ENCODE results near the gene MECP2.
A peak's percentile ranks its signal among the peaks of the same experiment; 100 is the strongest.
"Not testable (repeated sequence)": the region's sequence is repeated elsewhere in the genome, so short reads cannot be mapped to it uniquely, and the experiment has no call there.

MECP2 gene

DNA sequence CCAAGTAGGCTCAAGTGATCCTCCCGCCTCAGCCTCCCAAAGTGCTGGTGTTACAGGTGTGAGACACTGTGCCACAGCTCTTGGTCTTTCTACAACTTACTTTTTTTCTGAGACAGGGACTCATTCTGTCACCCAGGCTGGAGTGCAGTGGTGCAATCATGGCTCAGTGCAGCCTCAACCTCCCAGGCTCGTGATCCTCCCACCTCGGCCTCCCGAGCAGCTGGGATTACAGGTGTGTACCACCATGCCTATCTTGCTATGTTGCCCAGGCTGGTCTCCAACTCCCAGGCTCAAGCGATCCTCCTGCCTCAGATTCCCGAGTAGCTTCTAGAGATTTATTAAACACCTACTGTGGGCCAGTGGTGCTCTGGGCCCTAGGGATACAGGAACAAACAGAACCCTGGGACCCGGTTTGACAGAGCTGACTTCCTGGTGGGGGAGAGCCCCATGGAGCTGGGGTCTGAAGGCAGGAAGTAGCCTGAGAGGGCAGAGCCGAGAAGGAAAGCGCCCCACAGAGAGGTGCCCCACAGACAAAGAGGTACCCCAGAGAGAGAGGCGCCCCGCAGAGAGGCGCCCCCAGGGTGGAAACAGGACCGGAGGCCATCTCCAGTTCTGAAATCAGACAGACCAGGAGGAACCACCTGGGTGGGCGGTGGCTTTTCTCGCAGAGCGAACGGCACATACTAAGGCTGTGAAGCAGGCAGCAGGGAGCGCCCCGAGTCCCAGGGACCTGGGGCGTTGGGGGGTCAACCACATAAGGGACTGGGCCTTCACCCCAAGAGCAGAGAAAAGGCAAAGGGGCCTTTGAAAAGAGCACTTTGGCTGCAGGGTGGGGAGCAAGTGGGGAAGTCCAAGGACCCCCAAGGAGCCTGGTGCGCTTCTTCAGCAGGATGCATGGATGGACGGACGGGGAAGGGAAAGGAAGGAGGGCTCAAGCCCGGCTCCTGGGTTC is 82.8 kb downstream of the MECP2 start:
- no peak for DNase-seq

DNA sequence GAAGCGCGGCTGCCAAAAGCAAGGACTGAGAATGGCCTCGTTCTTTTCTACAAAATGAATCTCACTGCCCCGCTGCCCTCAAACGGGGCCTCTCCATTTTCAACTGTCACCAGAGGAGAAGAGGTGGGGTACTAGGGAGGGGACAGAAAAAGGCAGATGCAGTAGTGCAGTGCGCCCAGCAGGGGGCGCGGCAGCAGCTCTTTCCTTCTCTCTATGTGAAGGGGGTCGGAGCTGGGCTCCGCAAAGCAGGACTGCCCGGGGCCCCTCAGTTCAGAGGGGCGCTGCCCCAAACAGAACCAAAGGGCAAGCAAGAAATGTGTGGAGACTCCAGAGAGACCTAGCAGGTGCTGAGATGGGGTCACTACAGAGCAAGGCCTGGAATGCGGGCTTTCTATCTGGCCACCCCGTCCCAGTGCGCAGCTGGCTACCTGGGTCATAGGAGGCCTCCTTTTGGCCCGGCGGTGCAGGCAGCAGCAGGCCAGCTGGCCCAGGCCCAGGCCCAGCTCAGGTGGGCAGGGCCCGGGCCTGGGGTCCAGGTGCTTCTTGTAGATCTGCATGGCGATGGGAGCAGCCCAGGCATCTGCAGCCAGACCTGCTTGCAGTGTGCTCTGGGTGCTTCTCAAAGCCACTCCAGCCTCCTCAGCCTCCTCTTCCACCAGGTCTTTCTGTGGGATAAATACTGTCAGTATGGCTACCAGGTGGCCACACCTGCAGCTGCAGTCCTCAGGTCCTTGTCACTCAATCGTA is 83.7 kb downstream of the MECP2 start:
- peak; percentile 21 for DNase-seq

DNA sequence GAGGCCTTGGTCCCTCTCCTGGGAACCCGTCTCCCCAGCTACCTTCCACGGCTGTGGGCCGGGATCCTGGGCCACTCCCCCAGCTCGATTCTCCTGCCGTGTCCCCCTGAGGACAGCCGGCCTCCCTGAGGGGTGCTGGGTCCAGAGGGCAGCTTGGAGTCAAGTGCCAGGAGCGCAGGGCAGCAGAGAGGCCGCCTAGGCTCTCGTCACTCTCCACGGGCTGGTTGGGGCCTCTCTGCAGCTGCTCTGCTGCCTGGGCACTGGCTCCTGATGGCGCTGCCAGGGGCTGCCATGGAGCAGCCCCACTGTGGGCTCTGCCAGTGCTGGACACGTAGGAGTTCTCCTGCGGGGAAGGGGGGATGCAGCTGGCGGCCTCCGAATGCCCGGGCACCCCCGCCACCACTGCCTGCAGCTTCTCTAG is 84.5 kb downstream of the MECP2 start:
- no peak for DNase-seq

DNA sequence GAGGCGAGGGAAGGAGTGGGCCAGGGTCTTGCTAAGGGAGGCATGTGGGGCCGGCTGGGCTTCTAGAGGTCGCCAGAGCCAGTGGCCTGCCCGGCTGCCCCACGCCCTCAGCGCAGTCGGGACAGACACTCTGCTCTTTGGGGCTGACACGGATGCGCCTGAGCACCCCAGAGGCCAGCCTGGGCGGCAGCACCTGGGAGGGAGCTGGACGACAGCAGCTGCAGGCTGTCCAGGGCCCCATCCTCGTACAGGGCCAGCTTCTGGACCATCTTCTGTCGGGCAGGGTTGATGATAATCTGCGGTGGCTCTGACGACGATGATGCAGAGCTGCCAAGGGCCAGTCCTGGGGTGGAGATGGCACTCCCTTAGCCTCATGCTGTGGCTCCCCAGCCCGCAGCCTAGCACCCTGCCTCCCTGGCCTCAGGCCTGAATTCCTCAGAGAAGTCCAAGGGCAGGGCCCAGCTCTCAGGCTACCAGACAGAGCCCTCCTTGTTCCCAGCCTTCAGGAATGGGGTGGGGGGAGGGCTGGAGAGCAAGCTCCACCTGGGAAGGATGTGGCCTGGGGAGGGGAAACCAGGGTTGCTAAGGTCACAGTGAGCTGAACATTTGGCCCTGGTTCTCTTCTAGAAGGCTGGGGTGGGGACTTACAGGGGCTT is 85.1 kb downstream of the MECP2 start:
- no peak for DNase-seq

DNA sequence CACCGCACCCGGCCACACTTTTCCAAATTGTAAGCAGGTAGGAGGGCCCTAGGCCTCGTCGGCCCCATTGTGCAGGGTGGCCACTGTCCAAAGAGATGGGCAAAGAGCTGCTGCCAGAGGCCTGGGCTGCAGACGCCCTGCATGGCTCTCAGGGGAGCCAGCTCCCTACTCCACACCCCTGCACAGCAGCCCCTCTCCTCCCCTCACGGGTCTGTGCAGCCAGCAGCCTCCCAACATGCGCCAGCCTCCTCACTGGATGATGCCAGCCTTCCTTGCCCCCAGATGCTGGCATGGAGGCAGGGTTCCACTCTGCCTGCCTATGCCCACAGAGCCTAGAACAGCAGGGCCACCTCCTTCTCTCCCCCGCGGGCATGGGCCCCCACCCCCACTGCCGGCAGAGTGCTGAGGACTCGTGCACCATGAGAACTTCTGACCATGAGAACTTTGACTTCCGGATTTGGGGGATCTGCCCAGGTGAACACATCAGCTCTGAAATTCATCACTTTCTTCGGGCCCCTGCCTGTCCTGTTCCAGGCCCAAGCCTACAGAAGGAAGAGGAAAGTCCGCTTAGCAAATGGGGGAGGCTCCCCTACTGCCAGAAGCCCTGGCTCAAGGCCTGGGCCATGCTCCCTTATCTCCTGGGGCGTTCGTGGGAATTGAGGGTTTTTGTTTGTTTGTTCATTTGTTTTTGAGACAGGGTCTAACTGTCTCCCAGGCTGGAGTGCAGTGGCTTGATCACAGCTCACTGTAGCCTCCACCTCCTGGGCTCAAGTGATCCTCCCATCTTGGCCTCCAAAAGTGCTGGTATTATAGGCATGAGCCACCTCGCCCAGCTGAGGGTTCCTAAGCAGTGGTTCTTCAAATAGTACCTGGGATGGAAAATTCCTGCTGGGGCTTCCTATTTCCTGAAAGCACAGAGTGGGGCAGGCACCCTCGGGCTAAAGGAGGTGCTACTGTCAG is 85.9 kb downstream of the MECP2 start:
- no peak for DNase-seq

DNA sequence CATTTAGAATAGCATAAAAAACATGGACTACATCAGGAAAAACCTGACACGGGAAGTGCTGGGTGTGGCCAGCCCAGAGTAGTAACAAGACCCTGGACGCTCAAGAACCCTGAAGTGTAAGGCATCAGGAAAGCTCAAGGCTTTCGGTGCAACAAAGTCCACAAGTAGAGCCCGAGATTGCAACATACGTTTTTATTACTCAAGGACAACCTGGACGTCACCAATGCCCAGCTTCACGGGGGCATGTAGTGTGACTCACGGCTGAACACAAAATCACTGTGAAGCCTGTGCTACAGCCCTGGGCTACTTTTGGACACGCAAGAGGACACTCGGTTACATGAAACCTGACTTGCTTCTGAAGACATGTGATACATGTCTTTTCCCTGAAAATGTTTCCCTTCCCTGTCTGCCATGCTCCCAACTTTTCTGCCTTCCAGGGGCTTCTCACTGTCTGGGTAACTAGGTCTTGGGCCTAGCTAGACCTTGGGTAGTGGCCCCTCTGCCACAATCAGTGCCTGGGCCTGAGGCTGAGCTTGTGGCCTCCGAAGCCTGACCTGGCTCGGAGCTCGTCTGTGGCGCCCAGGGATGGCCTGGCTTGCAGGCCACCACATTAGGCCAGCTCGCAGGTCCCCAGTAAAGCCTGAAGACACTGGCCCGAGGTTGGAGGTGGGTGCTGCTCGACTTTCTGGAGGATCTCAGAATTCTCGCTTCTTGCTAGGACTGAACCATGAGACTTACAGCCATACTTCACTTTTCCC is 87.0 kb downstream of the MECP2 start:
- DNase-seq, result no peak

DNA sequence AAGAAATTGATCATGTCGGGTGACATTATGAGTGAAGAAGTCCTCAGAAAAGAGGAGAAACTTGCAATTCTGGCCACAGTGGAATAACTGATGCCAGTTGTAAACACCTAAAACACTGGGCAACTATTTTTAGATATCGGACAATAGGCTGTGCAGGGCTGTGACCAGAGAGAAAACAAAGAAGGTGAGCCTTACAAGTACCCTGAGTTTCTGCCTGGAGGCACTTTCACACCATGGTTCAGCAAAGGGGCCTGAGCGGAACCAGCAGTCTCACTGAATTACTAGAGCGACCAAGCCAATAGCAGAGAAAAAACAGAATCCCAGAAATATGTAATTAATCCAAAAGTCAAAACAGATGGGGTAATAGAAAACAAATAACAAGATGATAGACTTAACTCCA is 89.0 kb downstream of the MECP2 start:
- DNase-seq, result no peak

DNA sequence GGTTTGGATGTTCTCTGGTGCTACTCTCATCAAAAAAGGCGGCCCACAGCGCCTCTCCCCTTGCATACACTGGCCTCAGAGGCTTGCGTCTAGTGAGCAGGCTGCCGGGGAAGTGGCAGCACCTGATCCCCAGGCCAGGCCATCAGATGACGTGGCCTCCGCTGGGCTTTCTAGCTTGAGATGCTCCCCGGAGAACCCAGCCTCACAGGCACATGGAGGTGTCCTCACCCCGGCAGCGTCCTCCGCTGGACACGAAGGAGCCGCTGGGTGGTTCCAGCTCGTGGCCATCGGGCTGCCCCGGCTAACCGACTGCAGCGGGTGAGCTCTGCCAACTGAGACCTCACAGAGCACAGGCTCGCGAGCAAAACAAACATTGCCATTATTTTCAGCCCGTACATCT is 90.6 kb downstream of the MECP2 start:
- no peak for DNase-seq

DNA sequence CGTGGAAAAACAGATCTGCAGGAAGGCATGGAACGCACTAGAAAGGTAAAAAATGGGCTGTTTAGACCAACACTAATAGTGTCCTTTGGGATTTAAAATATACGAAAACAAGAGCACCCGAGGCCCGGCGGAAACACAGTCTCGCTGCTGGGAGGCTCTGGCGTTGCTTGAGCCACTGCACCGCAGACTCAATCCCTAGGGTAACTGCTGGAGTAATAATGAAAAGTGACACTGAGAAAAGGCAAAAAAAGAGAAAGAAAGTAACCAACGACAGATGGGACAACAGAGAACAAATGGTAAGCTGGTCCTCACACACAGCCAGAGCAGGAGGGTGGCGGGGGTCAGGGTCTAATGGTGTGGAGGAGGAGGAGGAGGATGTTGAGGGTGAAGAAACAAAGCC is 93.2 kb downstream of the MECP2 start:
- no peak for DNase-seq

DNA sequence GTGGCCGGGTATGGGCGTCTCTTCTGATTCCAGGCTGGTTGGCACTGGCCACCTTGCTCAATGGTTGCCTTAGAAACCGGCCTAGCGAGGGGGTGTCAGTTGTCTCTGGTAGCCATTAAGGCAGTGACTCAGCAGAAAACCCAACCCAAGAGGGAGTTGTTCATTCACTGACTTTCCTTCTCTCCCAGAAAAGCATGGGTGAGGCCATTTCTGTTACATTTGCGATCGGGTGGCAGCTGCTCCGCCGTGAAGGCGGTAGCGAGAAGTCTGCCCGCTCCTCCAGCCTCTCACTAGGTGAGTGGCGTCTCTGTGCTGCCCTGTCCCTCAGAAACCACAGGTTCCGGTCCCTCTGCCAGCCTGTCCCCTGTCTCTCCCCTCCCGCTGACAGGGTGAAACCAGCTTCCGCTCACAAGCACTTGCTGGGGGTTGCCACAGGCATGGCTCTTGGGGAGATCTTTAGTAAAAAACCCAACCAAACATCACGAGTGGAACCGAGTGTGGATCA is 95.2 kb downstream of the MECP2 start:
- peak; percentile 19 for DNase-seq

DNA sequence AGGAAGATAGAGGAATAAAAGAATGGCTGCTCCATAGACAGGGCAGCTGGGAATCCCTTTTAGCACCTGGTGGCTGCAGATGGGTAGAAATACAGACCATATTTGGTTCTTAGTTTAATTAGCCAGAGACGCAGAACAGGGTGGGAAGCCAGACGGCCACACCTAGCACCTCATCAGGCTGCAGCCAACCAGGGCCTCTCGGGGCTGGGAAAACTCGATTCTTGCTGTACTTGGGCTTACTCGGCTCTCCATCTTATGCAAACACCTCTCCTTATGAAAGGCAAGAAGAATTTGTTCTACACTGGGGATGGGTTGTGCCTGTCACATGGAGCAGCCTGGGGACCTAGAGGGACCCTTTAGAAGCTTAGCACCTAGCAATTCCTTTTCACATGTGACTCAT is 97.5 kb downstream of the MECP2 start:
- DNase-seq, result no peak

DNA sequence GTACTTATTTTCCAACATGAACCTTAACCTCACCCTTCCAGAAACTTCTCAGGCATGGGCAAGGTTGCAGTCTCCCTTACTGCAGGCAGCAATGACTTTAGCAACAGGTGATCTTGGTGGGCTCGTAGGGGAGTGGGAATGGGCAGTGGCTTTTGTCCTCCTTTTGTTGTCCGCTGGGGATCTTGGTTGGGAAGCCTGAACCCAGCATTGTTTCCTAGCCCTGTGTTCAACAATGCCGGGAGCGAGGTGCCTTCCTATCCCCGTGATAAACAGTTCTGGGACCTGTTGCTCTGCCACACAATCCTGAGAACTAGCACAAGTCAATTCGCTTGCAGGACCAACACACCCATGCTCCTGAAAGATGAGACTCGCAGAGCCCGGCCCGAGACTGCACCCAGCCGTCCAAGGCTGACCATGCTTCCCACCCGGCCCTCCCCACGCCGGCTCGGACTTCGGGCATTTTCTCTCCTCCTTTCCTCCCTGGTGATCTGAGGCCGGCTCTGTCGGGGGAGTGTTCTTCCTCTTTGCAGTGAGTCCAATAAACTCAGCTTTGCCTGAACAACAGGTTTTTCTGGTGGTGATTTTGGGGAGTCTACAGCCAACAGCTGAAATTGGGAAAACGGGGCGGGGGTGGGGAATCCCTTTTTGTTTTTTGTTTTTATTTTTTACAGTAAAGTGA is 98.0 kb downstream of the MECP2 start:
- DNase-seq, result no peak

DNA sequence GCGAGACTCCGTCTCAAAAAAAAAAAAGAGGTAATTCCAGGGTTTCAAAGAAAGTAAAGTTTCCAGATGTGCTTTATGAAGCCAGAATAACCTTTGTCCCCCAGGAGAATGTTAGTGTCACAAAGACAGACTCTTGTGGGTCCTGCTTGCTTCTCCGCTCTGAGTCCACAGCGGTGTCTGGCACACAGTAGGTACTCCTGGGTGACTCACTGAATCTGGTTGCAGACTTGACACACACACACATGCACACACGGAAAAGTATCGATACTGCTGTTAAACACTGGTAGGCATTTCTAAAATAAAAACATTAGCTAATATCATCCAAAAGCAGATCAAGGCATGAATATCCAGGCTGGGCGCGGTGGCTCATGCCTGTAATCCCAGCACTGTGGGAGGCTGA is 102.0 kb downstream of the MECP2 start:
- no peak for DNase-seq

DNA sequence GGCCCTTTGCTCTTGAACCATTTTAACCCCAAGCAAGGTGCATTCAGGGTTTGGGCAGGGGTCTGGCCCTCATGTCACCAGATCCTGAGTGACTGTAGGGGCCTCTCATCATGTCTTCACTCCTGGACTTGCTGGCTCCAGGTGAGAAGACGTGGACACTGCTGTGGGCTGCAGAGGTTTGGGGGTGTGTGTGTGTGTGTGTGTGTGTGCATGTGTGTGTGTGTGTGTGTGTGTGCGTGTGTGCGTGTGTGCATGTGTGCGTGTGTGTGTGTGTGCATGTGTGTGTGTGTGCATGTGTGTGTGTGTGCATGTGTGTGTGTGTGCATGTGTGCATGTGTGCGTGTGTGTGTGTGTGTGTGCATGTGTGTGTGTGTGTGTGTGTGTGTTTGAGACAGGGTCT is 103.1 kb downstream of the MECP2 start:
- not testable (repeated sequence) for DNase-seq

DNA sequence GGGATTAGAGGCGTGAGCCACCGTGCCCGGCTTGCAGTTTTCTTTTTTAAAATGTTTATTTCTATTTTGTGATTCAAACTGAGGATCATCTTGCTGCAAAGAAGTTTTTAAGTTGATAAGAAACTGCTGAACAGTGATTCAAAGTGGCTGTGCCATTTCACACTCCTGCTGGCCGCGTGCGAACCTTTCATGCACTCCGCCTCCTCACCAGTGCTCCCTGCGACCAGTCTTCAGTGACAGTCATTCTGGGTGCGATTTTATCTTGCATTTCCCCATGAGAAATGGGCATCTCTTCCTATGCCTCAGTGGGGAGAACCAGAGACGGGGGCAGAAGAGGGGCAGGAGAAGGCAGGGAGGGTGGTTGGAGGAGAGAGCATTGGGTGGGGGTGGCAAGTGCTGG is 103.5 kb downstream of the MECP2 start:
- no peak for DNase-seq

DNA sequence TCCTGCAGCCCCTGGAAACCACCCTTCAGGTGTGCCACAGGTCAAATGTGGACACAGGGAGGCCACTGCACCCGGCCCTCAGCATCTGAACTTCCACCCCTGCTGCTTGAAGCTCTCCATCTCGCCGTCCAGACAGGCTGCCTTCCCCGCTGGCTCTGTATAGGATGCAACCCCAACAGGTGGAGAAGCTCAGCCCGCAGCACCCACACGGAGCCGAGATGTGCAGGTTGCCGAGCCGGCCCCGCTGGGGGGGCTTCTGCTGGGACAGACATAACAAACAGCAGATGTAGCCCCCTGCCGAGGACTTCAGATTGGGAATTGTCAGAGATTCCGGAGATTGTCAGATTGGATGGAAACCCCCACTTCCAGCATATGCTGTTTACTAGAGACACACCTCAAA is 104.4 kb downstream of the MECP2 start:
- DNase-seq, result no peak

DNA sequence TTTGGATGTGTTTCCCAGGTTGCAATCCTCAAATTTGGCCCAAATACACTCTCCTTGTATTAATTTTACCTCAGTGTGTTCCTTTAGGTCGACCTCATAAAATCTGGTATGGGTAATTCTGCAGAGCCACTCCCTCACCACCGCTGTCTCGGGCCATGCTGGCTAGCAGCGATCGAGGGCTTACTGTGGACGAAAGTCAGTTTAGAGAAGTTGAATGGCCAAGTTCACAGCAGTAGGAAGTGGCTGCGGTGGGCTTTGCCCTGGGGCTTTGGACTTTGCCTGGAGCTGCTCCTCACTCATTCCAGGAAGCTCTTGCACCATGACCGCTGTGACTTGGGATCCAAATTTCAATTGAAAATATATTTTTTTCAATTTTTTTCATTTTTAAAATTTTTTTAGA is 105.3 kb downstream of the MECP2 start:
- DNase-seq, result no peak

DNA sequence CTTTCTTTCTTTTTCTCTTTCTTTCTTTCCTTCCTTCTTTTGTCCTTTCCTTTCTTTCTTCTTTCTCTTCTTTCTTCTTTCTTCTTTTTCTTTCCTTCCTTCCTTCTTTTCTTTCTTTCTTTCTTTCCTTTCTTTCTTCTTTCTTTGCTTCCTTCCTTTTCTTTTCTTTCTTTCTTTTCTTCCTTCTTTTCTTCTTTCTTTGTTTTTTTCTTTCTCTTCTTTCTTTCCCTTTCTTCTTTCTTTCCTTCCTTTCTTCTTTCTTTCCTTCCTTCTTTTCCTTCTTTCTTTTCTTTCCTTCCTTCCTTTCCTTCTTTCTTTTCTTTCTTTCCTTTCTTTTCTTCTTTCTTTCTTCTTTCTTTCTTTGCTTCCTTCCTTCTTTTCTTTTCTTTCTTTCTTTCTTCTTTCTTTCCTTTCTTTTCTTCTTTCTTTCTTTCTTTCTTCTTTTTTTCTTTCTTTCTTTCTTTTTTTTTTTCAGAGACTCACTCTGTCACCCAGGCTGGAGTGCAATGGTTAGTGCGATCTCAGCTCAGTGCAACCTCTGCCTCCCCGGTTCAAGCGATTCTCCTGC is 106.4 kb downstream of the MECP2 start:
- no peak for DNase-seq

DNA sequence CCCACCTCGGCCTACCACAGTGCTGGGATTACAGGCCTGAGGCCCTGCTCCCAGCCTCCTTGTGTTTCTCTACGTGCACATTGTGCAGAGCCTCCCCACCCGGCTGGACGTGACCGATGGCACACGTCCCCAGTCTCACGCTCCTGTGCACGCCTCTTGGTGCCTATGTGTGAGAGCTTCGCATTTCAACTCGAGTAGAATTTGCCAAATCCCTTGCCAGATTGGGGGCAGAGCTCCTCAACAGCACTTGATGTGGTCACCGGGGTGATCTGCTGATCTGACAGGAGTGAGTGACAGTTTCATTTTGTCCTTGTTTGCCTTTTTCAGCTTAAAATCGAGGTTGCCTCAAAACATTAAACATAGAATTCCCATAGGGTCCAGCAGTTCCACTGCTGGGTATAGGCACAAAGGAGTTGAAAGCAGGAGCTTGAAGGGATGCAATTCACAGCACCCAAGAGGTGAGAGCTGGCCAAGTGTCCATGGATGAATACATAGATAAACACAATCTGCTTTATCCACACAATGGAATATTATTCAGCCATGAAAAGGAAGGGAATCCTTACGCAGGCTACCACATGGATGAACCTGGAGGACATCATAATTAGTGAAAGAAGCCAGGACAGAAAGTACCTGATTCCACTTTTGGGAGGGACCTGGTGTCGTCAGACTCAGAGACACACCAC is 107.4 kb downstream of the MECP2 start:
- DNase-seq, result no peak

DNA sequence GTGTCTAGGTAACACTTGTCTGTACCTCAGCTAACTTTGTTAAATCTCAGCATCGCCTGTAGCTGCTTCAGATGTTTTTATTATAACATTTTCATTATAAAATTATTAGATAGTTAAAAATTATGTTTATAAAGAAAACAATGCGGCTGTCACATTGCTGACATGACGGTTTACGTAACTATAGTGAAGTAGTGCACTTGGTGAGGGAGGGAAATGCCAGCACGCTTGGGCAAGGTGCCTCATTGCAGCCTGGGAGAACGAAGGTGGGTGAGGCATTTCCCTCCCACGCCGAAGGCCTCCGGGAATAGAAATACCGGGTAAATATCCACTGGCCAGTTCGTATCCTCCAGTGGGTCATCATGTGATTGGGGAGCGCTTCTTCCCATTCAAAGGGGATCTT is 109.0 kb downstream of the MECP2 start:
- DNase-seq, result no peak
